ENCODE results near the gene CRTC3.
"Not testable (repeated sequence)": the region's sequence is repeated elsewhere in the genome, so short reads cannot be mapped to it uniquely, and the experiment has no call there.

CRTC3 gene

DNA sequence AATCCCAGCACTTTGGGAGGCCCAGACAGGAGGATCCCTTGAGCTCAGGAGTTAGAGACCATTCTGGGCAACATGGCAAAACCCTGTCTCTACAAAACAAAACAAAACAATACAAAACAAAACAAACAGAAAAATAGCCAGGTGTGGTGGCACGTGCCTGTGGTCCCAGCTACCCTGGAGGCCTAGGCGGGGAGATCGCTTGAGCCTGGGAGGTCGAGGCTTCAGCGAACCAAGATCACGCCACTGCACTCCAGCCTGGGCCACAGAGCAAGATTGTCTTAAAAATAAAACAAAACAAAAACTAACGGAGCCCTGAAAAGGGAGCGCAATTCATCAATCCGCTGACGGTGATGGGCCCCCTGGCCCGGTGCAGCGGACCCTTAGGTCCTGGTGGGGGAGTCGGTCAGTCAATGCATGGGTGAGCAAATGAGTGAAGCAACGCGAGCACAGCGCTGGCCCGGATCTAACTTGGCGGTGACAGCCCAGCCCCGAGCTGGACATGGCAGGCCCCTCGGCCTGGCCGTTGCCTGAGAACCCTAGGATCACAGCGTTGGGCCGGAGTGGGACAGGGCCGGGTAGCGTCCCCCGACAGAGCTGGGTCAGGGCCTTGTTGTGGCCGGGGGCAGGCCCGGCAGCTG lies 135.0 kb downstream of the CRTC3 start:
- peak overlapping the region; percentile 69 for H3K4me3 ChIP-seq (ENCODE audit: low read length)
- TF ChIP-seq ZNF274 (IDR thresholded peaks at IDR 0.05; ENCODE audit: low read depth, low read length) = no peak

DNA sequence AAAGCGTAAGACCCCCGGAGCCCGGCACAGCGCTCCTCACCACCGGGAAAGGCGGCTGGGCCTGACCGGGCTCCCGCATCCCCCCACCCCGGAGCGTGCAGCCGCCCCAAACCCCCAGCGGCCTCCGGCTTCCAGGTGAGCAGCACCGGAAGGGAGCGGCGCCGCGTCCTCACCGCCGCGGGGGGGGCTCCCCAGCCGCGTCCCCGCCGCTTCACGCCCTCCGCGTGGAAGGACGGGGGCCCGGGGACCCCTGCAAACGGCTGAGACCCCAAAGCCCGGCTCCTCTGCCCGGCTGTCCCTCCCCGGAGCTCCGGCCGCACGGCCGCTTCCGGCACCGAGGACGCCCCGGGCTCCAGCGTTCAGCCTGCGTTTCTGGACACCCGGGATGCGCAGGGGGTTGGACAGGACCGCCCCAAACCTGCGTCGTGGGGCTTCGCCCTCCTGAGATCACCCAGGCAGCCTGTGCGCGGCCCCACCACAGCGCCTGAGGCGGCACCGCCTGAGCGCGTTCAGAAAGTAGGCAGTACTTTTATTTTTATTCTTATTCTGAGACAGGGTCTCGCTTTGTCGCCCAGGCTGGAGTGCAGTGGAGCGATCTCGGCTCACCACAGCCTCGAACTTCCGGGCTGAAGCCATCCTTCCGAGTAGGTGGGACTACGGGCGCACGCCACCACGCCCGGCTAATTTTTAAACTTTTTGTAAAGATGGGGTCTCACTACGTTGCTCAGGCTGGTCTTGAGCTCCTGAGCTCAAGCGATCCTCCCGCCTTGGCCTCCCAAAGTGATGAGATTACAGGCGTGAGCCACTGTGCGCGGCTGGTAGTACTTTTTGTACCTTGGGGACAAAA lies 135.8 kb downstream of the CRTC3 start:
- TF ChIP-seq ZNF274 (IDR thresholded peaks at IDR 0.05; ENCODE audit: low read depth, low read length) = no peak
- peak overlapping the region; percentile 69 for H3K4me3 ChIP-seq (ENCODE audit: low read length)

DNA sequence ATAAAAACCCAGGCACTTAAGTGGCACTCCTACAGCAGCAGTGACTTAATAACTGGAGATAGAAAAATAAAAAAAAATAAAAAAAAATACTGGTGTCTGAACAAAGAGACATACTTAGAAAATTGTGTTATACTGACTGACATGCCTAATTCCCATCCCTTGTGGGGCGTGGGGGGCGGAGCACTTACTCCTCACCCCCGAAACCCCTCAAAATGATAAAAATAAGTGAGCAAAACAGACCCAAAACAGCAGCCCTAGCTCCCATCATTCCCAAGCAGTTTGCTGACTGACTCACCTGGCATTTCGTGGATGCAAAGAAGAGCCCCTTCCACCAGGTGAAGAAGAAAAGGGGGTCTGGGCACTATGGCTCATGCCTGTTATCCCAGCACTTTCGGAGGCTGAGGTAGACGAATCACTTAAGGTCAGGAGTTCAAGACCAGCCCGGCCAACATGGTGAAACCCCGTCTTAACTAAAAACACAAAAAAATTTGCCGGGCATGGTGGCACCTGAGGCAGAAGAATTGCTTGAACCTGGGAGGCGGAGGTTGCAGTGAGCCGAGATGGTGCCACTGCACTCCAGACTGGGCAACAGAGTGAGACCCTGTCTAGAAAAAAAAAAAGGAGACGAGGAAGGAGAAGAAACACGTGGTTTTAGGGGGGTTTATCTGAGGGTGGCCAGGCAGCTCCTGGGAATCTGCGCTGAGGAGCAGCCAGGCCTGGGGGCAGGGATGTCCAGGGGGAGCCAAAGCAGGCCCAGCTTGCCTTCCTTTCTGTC lies 136.6 kb downstream of the CRTC3 start:
- no peak for TF ChIP-seq ZNF274 (IDR thresholded peaks at IDR 0.05; ENCODE audit: low read depth, low read length)
- peak overlapping the region; percentile 69; the same call in 1 of the 2 replicates for H3K4me3 ChIP-seq (ENCODE audit: low read length)

DNA sequence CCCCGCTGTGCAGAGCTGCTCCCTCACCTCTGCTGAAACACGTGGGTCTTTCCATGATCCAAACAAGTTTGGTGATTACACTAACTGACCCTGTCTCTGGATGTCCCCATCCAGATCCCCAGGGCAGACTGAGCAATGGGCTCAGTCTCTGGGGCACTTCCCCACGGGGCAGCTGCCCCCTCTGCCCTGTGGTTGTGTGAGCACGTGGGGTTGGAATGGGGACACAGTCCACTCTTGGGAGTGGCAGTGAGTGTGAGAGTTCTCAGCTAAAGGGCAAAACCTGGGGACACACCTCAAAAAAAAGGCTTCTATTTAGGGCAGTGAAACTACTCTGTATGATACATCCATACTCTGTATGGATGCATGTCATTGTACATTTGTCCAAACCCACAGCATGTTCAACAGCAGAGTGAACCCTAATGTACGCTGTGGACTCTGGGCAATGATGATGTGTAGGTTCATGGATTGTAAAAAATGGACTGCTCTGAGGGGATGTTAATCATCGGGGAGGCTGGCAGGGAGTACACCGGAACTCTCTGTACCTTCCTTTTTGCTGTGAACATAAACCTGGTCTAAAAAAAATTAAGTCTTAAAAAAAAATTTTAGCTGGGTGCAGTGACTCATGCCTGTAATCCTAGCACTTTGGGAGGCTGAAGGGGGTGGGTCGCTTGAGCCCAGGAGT lies 137.5 kb downstream of the CRTC3 start:
- no peak for TF ChIP-seq ZNF274 (IDR thresholded peaks at IDR 0.05; ENCODE audit: low read depth, low read length)
- no peak overlapping the region for H3K4me3 ChIP-seq (ENCODE audit: low read length)

DNA sequence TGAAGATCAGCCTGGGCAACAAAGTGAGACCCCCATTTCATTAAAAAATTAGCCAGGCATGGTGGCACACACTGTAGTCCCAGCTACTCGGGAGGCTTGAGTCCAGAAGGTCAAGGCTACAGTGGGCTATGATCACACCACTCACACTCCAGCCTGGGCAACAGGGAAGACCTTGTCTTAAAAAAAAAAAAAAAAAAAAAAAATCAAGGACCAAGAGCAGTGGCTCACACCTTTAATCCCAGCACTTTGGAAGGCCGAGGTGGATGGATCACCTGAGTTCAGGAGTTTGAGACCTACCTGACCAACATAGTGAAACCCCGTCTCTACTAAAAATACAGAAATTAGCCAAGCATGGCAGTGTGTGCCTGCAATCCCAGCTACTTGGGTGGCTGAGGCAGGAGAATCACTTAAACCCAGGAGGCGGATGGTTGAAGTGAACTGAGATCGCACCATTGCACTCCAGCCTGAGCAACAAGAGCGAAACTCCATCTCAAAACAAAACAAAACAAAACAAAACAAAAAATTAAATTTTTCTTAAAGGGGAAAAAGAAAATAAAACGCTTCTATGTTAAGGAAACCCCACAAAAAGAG lies 138.1 kb downstream of the CRTC3 start:
- H3K4me3 ChIP-seq (ENCODE audit: low read length) = not testable (repeated sequence)

DNA sequence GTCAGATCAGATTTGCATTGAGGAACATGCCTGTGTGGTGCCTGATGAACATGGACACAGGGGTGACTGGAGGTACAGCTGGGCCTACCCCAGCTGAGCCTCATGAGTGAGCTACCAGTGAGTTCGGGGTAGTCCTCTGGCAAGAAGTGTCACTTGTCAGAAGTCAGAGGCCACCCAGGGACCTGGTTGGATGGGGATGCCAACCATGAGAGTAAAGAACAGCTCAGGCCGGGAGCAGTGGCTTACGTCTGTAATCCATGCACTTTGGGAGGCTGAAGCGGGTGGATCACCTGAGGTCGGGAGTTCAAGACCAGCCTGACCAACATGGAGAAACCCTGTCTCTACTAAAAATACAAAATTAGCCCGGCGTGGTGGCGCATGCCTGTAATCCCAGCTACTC lies 140.9 kb downstream of the CRTC3 start:
- H3K4me3 ChIP-seq (ENCODE audit: low read length) = not testable (repeated sequence)

DNA sequence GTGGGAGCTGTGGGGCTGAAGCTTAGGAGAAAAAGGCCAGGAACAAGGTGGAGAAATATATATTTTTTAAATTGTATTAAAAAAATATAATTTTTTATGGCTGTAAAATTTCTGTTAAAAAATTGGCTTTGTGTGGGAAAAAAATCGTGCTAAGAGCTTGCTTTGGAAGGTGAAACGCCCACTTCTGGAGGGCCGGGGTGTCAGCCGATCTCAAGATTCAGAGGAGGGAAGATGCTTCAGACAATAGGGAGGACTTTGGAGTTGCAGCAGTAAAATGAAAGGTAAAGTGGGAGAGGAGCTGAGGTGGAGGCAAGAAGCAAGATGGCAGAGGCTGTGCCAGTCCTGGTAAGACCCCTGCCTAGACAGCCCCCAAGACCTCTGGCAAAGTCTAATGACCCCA lies 141.5 kb downstream of the CRTC3 start:
- no peak overlapping the region for H3K4me3 ChIP-seq (ENCODE audit: low read length)
- TF ChIP-seq ZNF274 (IDR thresholded peaks at IDR 0.05; ENCODE audit: low read depth, low read length) = no peak

DNA sequence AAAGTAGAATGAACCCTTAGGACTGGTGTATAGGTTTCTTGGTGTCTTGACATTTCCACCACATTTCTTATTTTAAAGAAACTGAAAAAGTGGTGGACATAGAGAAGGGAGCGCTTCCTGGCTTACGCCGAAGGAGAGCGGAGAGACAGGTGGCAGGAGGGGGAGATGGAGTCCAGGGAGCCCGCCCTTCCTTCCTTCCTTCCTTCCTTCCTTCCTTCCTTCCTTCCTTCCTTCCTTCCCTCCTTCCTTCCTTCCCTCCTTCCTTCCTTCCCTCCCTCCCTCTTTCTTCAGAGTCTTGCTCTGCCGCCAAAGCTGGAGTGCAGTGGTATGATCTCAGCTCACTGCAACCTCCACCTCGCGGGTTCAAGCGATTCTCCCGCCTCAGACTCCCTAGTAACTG lies 143.6 kb downstream of the CRTC3 start:
- not testable (repeated sequence) for H3K4me3 ChIP-seq (ENCODE audit: low read length)

DNA sequence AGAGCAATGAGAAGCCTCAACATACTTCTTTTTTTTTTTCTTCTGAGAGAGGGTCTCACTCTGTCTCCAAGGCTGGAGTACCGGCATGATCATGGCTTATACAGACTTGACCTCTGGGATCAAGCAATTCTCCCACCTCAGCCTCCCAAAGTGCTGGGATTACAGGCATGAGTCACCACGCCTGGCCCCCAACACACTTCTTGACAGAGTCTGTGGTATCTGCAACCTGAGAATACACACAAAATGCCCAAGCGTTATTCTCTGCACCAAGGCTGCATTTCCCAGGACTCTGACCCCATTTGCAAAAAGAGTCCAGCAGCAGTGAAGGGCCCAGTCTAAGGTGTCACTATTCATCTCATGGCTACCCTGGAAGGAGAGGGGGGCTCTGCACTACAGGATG lies 144.8 kb downstream of the CRTC3 start:
- TF ChIP-seq ZNF274 (IDR thresholded peaks at IDR 0.05; ENCODE audit: low read depth, low read length) = no peak
- no peak overlapping the region for H3K4me3 ChIP-seq (ENCODE audit: low read length)

DNA sequence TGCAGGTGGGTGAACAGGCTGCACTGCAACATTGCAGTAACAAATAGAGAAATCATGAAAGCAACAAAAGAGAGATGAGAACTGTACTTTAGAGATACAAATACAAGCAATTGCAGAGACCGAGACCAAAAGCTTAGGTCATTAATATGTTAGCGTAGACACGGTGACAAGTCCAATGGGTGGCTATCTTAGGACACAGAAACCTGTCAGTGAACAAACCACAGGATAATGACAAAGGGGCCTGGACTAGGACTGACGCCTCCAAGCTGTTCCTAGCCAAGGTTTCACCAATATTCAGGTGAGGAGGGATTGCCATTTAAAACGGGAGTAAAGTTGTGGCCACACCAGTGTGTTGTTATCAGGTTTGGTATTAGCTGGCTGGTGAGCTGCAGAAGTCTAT lies 145.7 kb downstream of the CRTC3 start:
- TF ChIP-seq ZNF274 (IDR thresholded peaks at IDR 0.05; ENCODE audit: low read depth, low read length) = no peak
- no peak overlapping the region for H3K4me3 ChIP-seq (ENCODE audit: low read length)

DNA sequence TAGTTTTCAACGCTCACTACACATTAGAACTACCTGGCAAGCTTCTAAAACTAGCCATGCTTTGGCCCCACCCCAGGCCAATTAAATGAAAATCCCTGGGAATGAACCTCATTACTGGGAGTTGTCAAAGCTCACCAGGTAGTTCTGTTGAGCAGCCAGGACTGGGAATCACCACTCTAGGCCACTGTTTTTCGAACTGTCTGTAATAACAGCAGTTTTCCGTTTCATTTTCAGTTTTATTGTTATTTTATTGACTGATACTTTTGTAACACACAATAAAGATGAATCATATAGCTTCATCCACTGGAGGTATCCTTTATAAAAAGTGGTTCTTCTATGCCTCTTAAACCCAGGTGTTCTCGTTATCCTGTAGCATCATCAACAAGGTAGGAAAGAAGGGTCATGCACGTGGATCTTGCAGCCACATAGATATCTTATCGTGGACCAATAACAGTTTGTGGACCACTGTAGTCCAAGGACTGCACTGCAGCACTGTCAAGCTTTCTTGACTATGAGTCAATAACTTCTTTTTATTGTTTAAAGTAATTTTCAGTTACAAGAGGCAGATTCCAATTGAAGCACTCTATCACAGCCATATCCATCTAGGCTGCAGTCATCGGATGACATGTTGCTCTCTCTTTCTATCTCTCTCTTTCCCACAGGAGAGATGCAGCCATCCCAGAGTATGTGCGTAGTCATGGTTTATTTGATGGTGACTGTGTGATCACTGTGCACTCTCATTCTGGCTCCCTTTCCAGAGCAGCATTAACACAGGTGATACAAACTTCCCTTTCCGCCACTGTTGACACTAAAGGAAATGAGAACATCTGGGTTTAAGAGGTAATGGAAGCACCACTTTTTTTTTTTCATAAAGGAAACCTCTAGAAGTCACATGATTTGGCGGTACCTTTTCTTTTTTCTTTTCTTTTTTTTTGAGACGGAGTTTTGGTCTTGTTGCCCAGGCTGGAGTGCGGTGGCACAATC lies 148.4 kb downstream of the CRTC3 start:
- H3K4me3 ChIP-seq (ENCODE audit: low read length) = no peak overlapping the region
- no peak for TF ChIP-seq ZNF274 (IDR thresholded peaks at IDR 0.05; ENCODE audit: low read depth, low read length)

DNA sequence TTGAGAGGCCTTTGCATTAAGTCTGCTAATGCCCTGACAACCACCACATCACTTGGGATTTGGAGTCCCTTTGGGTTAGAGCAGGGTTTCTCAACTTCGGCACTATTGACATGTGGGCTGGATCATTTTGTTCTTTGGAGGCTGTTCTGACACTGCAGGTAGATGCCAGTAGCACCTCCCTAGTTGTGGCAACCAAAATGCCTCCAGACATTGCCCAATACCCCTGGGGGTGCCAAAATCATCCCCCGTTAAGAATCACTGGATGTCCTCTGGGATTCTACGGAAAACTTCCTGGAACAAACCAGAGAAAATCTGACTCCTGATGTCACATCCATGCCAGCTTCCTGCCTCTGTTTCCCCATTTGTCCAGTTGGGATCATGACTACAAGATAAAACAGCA lies 150.2 kb downstream of the CRTC3 start:
- no peak for TF ChIP-seq ZNF274 (IDR thresholded peaks at IDR 0.05; ENCODE audit: low read depth, low read length)
- H3K4me3 ChIP-seq (ENCODE audit: low read length) = no peak overlapping the region

DNA sequence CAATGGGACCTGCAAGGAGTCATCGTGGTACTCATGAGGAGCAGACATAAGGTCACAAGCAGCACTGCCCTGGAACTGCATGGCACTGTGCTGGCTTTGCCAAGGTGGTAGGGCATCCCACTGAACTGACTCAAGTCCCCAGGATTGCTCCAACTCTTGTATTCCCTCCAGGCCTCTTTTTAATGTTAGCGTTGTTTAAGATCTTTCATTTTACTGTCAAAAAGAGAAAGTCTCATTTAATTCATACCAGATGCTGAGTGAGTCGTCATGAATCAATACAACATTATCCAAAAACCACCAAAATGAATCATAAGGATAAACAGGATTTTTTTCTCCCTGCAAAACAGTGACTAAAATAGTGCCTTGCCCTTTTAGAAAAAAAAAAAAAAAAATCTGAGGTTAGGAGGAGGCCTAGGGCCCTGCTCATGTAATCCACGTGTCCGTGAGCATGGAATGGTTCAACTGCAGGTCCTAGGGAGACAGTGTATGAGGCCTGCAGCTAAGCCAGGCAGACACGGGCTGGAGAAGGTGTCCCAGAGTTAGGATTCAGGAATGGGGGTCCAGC lies 150.7 kb downstream of the CRTC3 start:
- TF ChIP-seq ZNF274 (IDR thresholded peaks at IDR 0.05; ENCODE audit: low read depth, low read length) = no peak
- H3K4me3 ChIP-seq (ENCODE audit: low read length) = no peak overlapping the region

All from GM08714 (cell line).